Stimulated activated CD4-positive, alpha-beta T cell treated with anti-CD3 and anti-CD28 coated beads, TNF-alpha, amount 100 ng/mL, for 24 hours (primary cell): ENCODE measurements around the gene CYP27A1.

Source experiments
- DNase-seq, 3 experiments: peaks; one replicate each; pipeline ENCODE4 v3.0.0-alpha.2; 2020; ENCODE audit warnings: low read depth in 3 of 3

Gene CYP27A1

GRCh38 chr2:218811382-218811781 is 29.4 kb downstream of the CYP27A1 start:
- DNase-seq = no peak

GRCh38 chr2:218812096-218812815 is 30.3 kb downstream of the CYP27A1 start:
- DNase-seq = no peak

GRCh38 chr2:218812861-218813260 is 30.9 kb downstream of the CYP27A1 start:
- DNase-seq = no peak

GRCh38 chr2:218813771-218814460 is 32.0 kb downstream of the CYP27A1 start:
- no peak for DNase-seq

- DNase-seq = no peak
Observed at GRCh38 chr2:218814540-218815243, 32.7 kb downstream of the CYP27A1 start.

GRCh38 chr2:218815244-218815637 is 33.3 kb downstream of the CYP27A1 start:
- no peak for DNase-seq

GRCh38 chr2:218815649-218816048 is 33.7 kb downstream of the CYP27A1 start:
- DNase-seq = no peak

- no peak for DNase-seq
Observed at GRCh38 chr2:218816561-218817011, 34.6 kb downstream of the CYP27A1 start.

GRCh38 chr2:218819093-218819492 is 37.1 kb downstream of the CYP27A1 start:
- DNase-seq = no peak

- no peak for DNase-seq
Observed at GRCh38 chr2:218820746-218821369, 38.9 kb downstream of the CYP27A1 start.

- no peak for DNase-seq
Observed at GRCh38 chr2:218821605-218822211, 39.8 kb downstream of the CYP27A1 start.

GRCh38 chr2:218822622-218823021 is 40.7 kb downstream of the CYP27A1 start:
- no peak for DNase-seq

GRCh38 chr2:218823196-218823855 is 41.4 kb downstream of the CYP27A1 start:
- no peak for DNase-seq

- no peak for DNase-seq
Observed at GRCh38 chr2:218824004-218824403, 42.1 kb downstream of the CYP27A1 start.

- no peak for DNase-seq
Observed at GRCh38 chr2:218826791-218827190, 44.8 kb downstream of the CYP27A1 start.

- no peak for DNase-seq
Observed at GRCh38 chr2:218827701-218828476, 45.9 kb downstream of the CYP27A1 start.

GRCh38 chr2:218828477-218828778 is 46.5 kb downstream of the CYP27A1 start:
- DNase-seq = no peak

- DNase-seq = no peak
Observed at GRCh38 chr2:218829868-218830451, 48.0 kb downstream of the CYP27A1 start.

GRCh38 chr2:218830526-218831306 is 48.8 kb downstream of the CYP27A1 start:
- no peak for DNase-seq
